ENCODE results near the gene WNT3. TPM values are rescaled to one million over a fixed set of nuclear protein-coding genes. Genes with fewer than 3 reads are reported as not detected.

WNT3 gene
- total RNA-seq, 4 donors from 2014 or later: 0.27 to 0.48 TPM; not detected in 2

GRCh38 chr17:46839211-46839610 lies 20.7 kb upstream of the WNT3 start:
- DNase-seq: no peak
- Histone ChIP-seq H3K36me3 (no peaks in the 10 kb centered on the region), H3K27me3 (peaks cover 30% of the 10 kb centered on the region), H3K4me3 (no peak overlapping the region), H3K9me3 (peaks cover 0 to 4% of the 10 kb centered on the region in 2 donors), H3K4me1 (peaks cover 0 to 3% (median 0%) of the 10 kb centered on the region in 4 donors), H3K27ac (no peak overlapping the region)
- in situ Hi-C loops (cut with MboI; ENCODE audit: low pct_ligation_motif_present in 1 of 4, low pct_unique_long_range_greater_than_20kb in 1 of 4, low sequenced_read_pairs in 3 of 4) (no loop called here), intact Hi-C loops (cut with DNase I; ENCODE audit: low total_unique reads) (no loop called here)
- WGBS, 2 donors (ENCODE audit: low coverage in 1 of 2): 89% methylated on average over 5 of the region's 5 CpGs; no CpG with 5 or more reads in 1 of the 2 donors
- TF ChIP-seq POLR2A (IDR thresholded peaks at IDR 0.05) (no peak), POLR2AphosphoS5 (IDR thresholded peaks at IDR 0.05) (no peak), CTCF (IDR thresholded peaks at IDR 0.05) (no peak), EP300 (IDR thresholded peaks at IDR 0.05; ENCODE audit: low read depth) (no peak)

GRCh38 chr17:46837521-46837920 lies 19.0 kb upstream of the WNT3 start:
- Histone ChIP-seq H3K36me3 (no peaks in the 10 kb centered on the region), H3K9me3 (no peaks in the 10 kb centered on the region), H3K27ac (no peak overlapping the region), H3K4me3 (no peak overlapping the region), H3K4me1 (peaks cover 0 to 3% (median 0%) of the 10 kb centered on the region in 4 donors), H3K27me3 (peaks cover 28% of the 10 kb centered on the region)
- TF ChIP-seq POLR2A (IDR thresholded peaks at IDR 0.05) (no peak), EP300 (IDR thresholded peaks at IDR 0.05; ENCODE audit: low read depth) (no peak), CTCF (IDR thresholded peaks at IDR 0.05) (no peak), POLR2AphosphoS5 (IDR thresholded peaks at IDR 0.05) (no peak)
- intact Hi-C loops (cut with DNase I; ENCODE audit: low total_unique reads) (no loop called here), in situ Hi-C loops (cut with MboI; ENCODE audit: low pct_ligation_motif_present in 1 of 4, low pct_unique_long_range_greater_than_20kb in 1 of 4, low sequenced_read_pairs in 3 of 4) (no loop called here)
- no peak for DNase-seq
- 50 to 66% methylated on average over 2 to 4 of the region's 4 CpGs for WGBS, 2 donors (ENCODE audit: low coverage in 1 of 2)

GRCh38 chr17:46836500-46836899 lies 18.0 kb upstream of the WNT3 start:
- Histone ChIP-seq H3K9me3 (no peaks in the 10 kb centered on the region), H3K36me3 (no peaks in the 10 kb centered on the region), H3K27me3 (peaks cover 18% of the 10 kb centered on the region), H3K4me3 (no peak overlapping the region), H3K4me1 (no peaks in the 10 kb centered on the region), H3K27ac (no peak overlapping the region)
- no peak for DNase-seq
- no peak for TF ChIP-seq POLR2AphosphoS5 (IDR thresholded peaks at IDR 0.05)
- TF ChIP-seq POLR2A (IDR thresholded peaks at IDR 0.05): no peak
- no peak for TF ChIP-seq EP300 (IDR thresholded peaks at IDR 0.05; ENCODE audit: low read depth)
- TF ChIP-seq CTCF (IDR thresholded peaks at IDR 0.05): no peak
- intact Hi-C loops (cut with DNase I; ENCODE audit: low total_unique reads) (no loop called here), in situ Hi-C loops (cut with MboI; ENCODE audit: low pct_ligation_motif_present in 1 of 4, low pct_unique_long_range_greater_than_20kb in 1 of 4, low sequenced_read_pairs in 3 of 4) (no loop called here)
- 50 to 51% methylated on average over 2 of the region's 2 CpGs for WGBS, 2 donors (ENCODE audit: low coverage in 1 of 2)

GRCh38 chr17:46834846-46835245 lies 16.4 kb upstream of the WNT3 start:
- in situ Hi-C loops (cut with MboI; ENCODE audit: low pct_ligation_motif_present in 1 of 4, low pct_unique_long_range_greater_than_20kb in 1 of 4, low sequenced_read_pairs in 3 of 4) (no loop called here), intact Hi-C loops (cut with DNase I; ENCODE audit: low total_unique reads) (no loop called here)
- TF ChIP-seq POLR2AphosphoS5 (IDR thresholded peaks at IDR 0.05) (no peak), EP300 (IDR thresholded peaks at IDR 0.05; ENCODE audit: low read depth) (no peak), POLR2A (IDR thresholded peaks at IDR 0.05) (no peak), CTCF (IDR thresholded peaks at IDR 0.05) (no peak)
- DNase-seq: no peak
- Histone ChIP-seq H3K27me3 (peaks cover 12% of the 10 kb centered on the region), H3K36me3 (no peaks in the 10 kb centered on the region), H3K9me3 (no peaks in the 10 kb centered on the region), H3K27ac (no peak overlapping the region), H3K4me3 (no peak overlapping the region), H3K4me1 (no peaks in the 10 kb centered on the region)
- 93 to 95% methylated on average over 3 of the region's 3 CpGs for WGBS, 2 donors (ENCODE audit: low coverage in 1 of 2)

All from transverse colon (tissue), 4 donors.